Vagina (tissue), 2 donors: ENCODE data around the gene ZNF48.

ENCODE experiments used
- POLR2A ChIP-seq, 2 donors: fragments of 450-650 bp; IDR thresholded peaks; one replicate each; pipeline ENCODE4 v1.6.1; 2017; ENCODE audit warnings: antibody characterized with exemption in 2 of 2, mild to moderate bottlenecking in 2 of 2, moderate library complexity in 2 of 2
- POLR2AphosphoS5 ChIP-seq, 2 donors: sonication (generic); formaldehyde crosslinking; IDR thresholded peaks; one replicate each; pipeline ENCODE4 v1.9.0; 2017; ENCODE audit warnings: antibody characterized with exemption in 2 of 2, mild to moderate bottlenecking in 2 of 2, low read depth in 1 of 2; ENCODE audit not compliant: insufficient read depth in 1 of 2

DNA sequence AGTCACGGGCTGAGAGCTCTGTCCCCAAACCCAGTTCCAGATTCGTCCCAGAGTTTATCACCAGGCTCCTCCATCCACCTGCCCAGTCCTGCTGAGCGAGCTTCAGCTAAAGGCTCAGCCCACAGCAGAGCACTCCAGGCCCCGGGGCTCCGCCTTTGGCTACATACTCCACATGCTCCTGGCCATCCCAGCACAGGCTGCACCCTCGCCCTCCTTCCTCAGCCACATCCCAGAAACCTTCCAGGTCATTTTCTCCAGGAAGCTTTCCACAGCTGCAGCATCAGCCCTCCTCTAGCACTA is 35.4 kb upstream of the ZNF48 start:
- no peak for TF ChIP-seq POLR2A (IDR thresholded peaks at IDR 0.05)
- no peak for TF ChIP-seq POLR2AphosphoS5 (IDR thresholded peaks at IDR 0.05; ENCODE audit: insufficient read depth in 1 of 2, low read depth in 1 of 2)
